Type B pancreatic cell (in vitro differentiated cells): ENCODE results near the gene NHLRC4. TPM values are rescaled to one million over a fixed set of nuclear protein-coding genes. Genes with fewer than 3 reads are reported as not detected.

Experiments used
- DNase-seq: peaks from one replicate; pipeline ENCODE4 v3.0.0; 2021; ENCODE audit warnings: mixed read lengths; ENCODE audit not compliant: unreplicated experiment; ENCODE audit errors: extremely low spot score
- H3K27ac Mint-ChIP-seq: 2 replicates; pipeline ENCODE4 v1.8.0; 2021; ENCODE audit warnings: mild to moderate bottlenecking, mixed read lengths
- H3K27me3 Mint-ChIP-seq: 2 replicates; pipeline ENCODE4 v1.8.0; 2021; ENCODE audit warnings: mixed read lengths
- H3K36me3 Mint-ChIP-seq: 2 replicates; pipeline ENCODE4 v1.8.0; 2021; ENCODE audit warnings: mixed read lengths
- H3K4me1 Mint-ChIP-seq: one replicate; pipeline ENCODE4 v1.8.0; 2021; ENCODE audit warnings: mixed read lengths; ENCODE audit not compliant: unreplicated experiment
- H3K4me3 Mint-ChIP-seq: 2 replicates; pipeline ENCODE4 v1.8.0; 2021; ENCODE audit warnings: mild to moderate bottlenecking, mixed read lengths
- H3K9me3 Mint-ChIP-seq: 2 replicates; pipeline ENCODE4 v1.8.0; 2021; ENCODE audit warnings: mixed read lengths
- CTCF ChIP-seq: fragments of 200-600 bp; sonication (generic); conservative IDR thresholded peaks from 2 replicates; pipeline ENCODE4 v1.5.0; 2021; ENCODE audit warnings: antibody characterized with exemption, mild to moderate bottlenecking
- total RNA-seq: library from RNA; stranded (reverse); gene quantifications from 2 replicates; pipeline ENCODE4 v1.2.1, GENCODE V29; 2021; ENCODE audit warnings: low replicate concordance

Gene NHLRC4
- total RNA-seq, 1 donor from 2014 or later: 1.4 TPM

GRCh38 chr16:554297-554621 is 12.5 kb upstream of the NHLRC4 start:
- no peak overlapping the region for H3K4me3 Mint-ChIP-seq
- no peaks in the 10 kb centered on the region for H3K9me3 Mint-ChIP-seq
- TF ChIP-seq CTCF: no peak
- DNase-seq: no peak
- peaks cover 6% of the 10 kb centered on the region for H3K27me3 Mint-ChIP-seq
- H3K4me1 Mint-ChIP-seq: peaks cover 3% of the 10 kb centered on the region
- no peaks in the 10 kb centered on the region for H3K36me3 Mint-ChIP-seq
- H3K27ac Mint-ChIP-seq: no peak overlapping the region

- TF ChIP-seq CTCF: no peak
- no peaks in the 10 kb centered on the region for H3K36me3 Mint-ChIP-seq
Observed at GRCh38 chr16:554640-555365, 12.0 kb upstream of the NHLRC4 start.

GRCh38 chr16:555528-556473 is 11.0 kb upstream of the NHLRC4 start:
- H3K36me3 Mint-ChIP-seq: no peaks in the 10 kb centered on the region
- H3K9me3 Mint-ChIP-seq: no peaks in the 10 kb centered on the region
- DNase-seq: no peak
- H3K4me3 Mint-ChIP-seq: no peak overlapping the region
- peaks cover 9% of the 10 kb centered on the region for H3K27me3 Mint-ChIP-seq
- H3K4me1 Mint-ChIP-seq: peaks cover 3% of the 10 kb centered on the region
- no peak overlapping the region for H3K27ac Mint-ChIP-seq
- no peak for TF ChIP-seq CTCF

More at GRCh38 chr16:554640-555365, 12.0 kb upstream of the NHLRC4 start:
- no peak for DNase-seq
- peaks cover 3% of the 10 kb centered on the region for H3K4me1 Mint-ChIP-seq
- H3K4me3 Mint-ChIP-seq: no peak overlapping the region
- no peak overlapping the region for H3K27ac Mint-ChIP-seq
- H3K9me3 Mint-ChIP-seq: no peaks in the 10 kb centered on the region
- peaks cover 9% of the 10 kb centered on the region for H3K27me3 Mint-ChIP-seq

GRCh38 chr16:556474-557173 is 10.2 kb upstream of the NHLRC4 start:
- H3K4me3 Mint-ChIP-seq: no peak overlapping the region
- no peaks in the 10 kb centered on the region for H3K9me3 Mint-ChIP-seq
- H3K36me3 Mint-ChIP-seq: no peaks in the 10 kb centered on the region
- peaks cover 3% of the 10 kb centered on the region for H3K4me1 Mint-ChIP-seq
- no peak overlapping the region for H3K27ac Mint-ChIP-seq
- no peak for DNase-seq
- TF ChIP-seq CTCF: no peak
- peaks cover 11% of the 10 kb centered on the region for H3K27me3 Mint-ChIP-seq

- no peak overlapping the region for H3K27ac Mint-ChIP-seq
- DNase-seq: no peak
- no peak for TF ChIP-seq CTCF
- H3K36me3 Mint-ChIP-seq: no peaks in the 10 kb centered on the region
- H3K9me3 Mint-ChIP-seq: no peaks in the 10 kb centered on the region
- peaks cover 9% of the 10 kb centered on the region for H3K4me1 Mint-ChIP-seq
- H3K27me3 Mint-ChIP-seq: peaks cover 21% of the 10 kb centered on the region
- H3K4me3 Mint-ChIP-seq: no peak overlapping the region
Observed at GRCh38 chr16:557463-558297, 9.1 kb upstream of the NHLRC4 start.
